ENCODE measurements around the gene KDM4D.

- TF ChIP-seq RFX5 (IDR thresholded peaks at IDR 0.05; ENCODE audit: low read depth, low read length) (no peak), POLR2A (IDR thresholded peaks at IDR 0.05; ENCODE audit: low read depth, low read length) (no peak), CTCF (conservative IDR thresholded peaks at IDR 0.05; ENCODE audit: low read depth, low read length) (no peak), CEBPB (IDR thresholded peaks at IDR 0.05; ENCODE audit: low read depth, low read length) (no peak), MXI1 (IDR thresholded peaks at IDR 0.05; ENCODE audit: borderline replicate concordance, low read depth, low read length) (no peak), MAFK (IDR thresholded peaks at IDR 0.05; ENCODE audit: low read depth, low read length) (no peak)
Observed at GRCh38 chr11:94974178-94974577, 669 bp downstream of the KDM4D start.
